GM18951 (cell line): ENCODE data around the gene ZBTB20.
"Not testable (repeated sequence)": the region's sequence is repeated elsewhere in the genome, so short reads cannot be mapped to it uniquely, and the experiment has no call there.

ENCODE experiments used
- POLR2A ChIP-seq: IDR thresholded peaks from 4 replicates; pipeline ENCODE4 v1.6.1; 2011; ENCODE audit warnings: mild to moderate bottlenecking; ENCODE audit not compliant: insufficient read length, insufficient read depth; ENCODE audit errors: extremely low read depth
- in situ Hi-C: fragments of 300-500 bp; cut with MboI; formaldehyde crosslinking; loops from one replicate; pipeline ENCODE4 v1.12.0; 2022; ENCODE audit warnings: low sequenced_read_pairs, mixed read lengths, inconsistent platforms; ENCODE audit not compliant: unreplicated experiment

ZBTB20 gene

DNA sequence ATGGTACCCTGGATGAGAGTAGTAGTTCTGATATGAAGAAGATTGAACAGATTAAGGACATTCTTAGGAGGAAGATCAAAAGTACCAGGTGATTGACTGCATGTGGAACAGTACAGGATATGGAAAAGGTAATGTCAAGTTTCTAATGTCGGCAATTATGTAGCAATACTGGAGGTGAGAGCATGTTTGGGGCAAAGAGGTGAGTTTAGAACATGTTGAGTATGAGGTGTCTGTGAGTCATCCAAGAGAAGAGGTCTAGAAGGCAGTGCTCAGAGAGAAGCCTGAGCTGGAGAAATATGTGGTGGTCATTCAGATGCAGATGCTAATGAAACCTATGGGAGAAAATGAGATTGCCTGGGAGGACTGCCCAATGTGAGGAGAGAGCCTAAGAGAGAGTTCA is 305.6 kb downstream of the ZBTB20 start:
- in situ Hi-C loops = loop anchor here (25.0 kb wide), 2 partner anchors 321 to 971 kb away; no protein-coding TSS in a partner anchor
- TF ChIP-seq POLR2A = no peak

DNA sequence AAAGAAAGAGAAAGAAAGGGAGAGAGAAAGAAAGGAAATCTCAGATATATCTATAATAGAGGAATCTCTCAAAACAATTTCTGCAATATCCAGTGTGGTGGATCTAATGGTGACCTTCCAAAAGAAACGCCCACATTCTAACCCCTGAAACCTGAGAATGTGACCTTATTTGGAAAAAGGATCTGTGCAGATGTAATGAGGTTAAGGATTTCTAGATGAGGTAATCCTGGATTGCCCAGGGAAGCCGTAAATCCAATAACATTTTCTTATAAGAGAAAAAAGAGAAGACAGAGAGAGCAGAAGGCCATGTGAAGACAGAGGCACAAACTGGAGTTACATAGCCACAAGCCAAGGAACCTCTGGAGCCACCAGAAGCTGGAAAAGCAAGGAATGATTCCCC is 307.6 kb downstream of the ZBTB20 start:
- in situ Hi-C loops = loop anchor here (25.0 kb wide), 2 partner anchors 323 to 973 kb away; no protein-coding TSS in a partner anchor
- TF ChIP-seq POLR2A = no peak

DNA sequence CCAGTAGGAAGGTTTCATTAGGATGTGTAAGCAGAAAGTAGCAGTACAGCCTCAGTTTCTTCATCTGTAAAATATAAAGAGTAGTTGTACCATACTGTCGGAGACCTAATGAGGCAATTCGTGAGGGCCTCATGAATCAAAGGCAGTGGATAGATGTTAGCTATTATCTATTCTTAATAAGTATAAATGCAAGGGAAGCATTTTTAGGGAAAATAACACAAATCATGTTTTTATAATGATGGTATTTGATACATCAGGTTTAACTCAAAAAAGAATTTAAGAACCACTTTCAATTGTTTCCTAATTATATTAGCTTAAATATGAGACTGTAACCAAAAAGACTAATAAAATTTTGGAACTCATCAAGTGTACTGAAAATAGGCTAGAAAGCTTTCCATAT is 309.1 kb downstream of the ZBTB20 start:
- in situ Hi-C loops = loop anchor here (25.0 kb wide), 2 partner anchors 324 to 974 kb away; no protein-coding TSS in a partner anchor
- no peak for TF ChIP-seq POLR2A

DNA sequence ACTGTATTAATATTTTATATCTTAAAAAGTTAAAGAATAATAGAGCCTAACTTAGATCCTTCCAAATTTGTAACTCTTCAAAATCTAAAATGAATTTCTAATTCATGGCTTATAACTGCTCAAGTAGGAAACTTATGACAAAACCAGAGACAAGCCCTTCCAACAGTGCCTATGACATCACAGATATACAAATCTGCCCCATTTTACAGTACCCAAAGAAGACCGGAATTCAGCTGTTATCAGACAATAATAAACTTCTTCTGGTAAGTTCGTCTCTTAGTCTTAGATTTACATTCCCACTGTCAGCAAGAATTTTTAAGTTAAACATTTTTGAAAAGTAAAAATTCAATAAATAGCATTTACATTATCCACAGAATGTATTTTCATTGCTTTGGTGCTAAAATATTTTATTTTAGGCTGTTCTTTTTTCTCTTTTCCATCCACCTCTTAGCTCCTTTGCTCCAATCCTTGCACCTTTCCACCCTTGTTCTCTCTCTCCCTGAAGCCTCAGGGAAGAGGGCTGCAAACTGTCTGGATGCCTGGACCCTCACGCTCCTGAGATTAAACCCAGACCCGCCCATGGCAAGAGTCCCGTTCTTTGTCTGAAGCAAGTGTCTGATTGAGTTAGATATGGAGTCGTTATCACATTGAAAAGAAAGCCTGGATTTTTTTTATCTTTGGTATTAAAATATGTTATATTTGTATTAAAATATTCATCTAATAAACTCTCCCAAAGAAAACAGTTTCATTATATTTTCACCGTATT is 312.7 kb downstream of the ZBTB20 start:
- no peak for TF ChIP-seq POLR2A
- in situ Hi-C loops = loop anchor here (25.0 kb wide), 2 partner anchors 328 to 978 kb away; no protein-coding TSS in a partner anchor

DNA sequence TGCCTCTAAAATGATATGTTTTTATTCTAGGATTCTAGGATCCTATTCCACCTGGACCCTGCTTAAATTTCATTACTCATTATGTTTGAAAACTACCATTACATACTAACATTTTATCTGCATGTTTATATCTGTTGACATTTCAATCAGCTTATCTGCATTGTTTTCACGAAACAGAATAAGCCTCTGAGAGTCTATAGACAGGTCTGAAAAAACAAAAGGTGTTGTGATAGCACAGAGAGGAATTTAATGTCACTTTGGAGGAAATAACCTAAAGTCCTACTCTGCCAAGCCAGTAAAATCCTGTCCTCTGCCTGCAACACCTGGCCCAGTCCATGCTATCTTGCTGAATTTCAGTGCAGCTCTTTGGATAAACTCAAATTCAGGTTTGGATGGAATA is 315.2 kb downstream of the ZBTB20 start:
- in situ Hi-C loops = loop anchor here (25.0 kb wide), 2 partner anchors 330 to 980 kb away; no protein-coding TSS in a partner anchor
- no peak for TF ChIP-seq POLR2A

DNA sequence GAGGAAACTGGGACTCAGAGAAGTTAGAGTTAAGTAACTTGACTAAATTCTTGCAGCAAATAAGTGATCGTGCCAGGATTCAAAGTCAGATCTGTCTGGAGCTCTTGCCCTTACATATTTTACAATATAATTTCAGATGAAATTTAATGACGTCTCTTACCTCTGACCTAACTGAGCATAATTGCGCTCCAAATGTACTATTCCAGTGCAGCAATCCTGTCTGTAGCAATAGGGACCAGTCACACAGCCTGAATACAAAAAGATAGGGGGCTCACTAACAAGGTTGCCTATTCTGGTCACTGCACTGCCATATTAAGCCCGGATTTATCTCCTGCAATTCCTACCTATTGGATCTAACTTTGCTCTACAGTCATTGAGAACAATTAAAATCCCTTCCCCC is 316.4 kb downstream of the ZBTB20 start:
- TF ChIP-seq POLR2A = no peak
- in situ Hi-C loops = loop anchor here (25.0 kb wide), 2 partner anchors 332 to 982 kb away; no protein-coding TSS in a partner anchor

DNA sequence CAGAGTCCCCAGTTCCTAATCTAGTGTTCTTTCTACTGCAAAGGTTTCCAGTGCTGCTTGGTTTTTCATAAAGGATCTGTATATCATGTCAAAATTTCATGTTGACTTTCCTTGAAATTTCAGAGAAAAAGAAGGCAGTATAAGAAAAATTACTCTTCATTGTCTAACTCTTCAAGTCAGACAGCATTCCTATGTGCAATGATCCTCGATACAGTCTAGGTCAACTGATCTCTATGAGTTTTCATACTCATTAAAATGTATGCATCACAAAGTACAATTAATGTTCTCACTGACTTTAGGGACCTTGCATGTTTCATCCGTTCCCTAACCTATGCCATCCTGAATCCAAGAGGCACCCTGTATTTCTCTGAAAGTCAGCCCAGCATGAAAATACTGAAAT is 317.3 kb downstream of the ZBTB20 start:
- in situ Hi-C loops = loop anchor here (25.0 kb wide), 2 partner anchors 333 to 983 kb away; no protein-coding TSS in a partner anchor
- TF ChIP-seq POLR2A = no peak

DNA sequence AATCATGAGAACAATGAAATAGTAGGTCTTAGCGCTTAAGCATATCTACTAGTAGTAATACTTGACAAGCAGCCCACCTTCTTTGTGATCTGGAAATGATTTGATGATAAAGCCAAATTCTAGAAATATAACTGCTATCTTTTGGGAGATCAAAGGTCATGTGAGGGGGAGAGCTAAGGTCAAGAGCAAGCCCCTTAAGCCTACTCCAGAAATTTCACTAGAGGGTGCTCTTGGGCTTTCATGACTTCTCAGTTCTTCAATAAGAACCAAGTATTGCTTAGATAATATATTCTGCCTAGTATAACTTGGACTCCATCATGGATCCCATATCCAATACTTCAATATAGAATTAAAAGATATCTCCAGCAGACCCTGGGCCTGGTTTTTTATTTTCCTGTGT is 319.6 kb downstream of the ZBTB20 start:
- TF ChIP-seq POLR2A = no peak
- in situ Hi-C loops = loop anchor here (25.0 kb wide), 2 partner anchors 335 to 985 kb away; no protein-coding TSS in a partner anchor

DNA sequence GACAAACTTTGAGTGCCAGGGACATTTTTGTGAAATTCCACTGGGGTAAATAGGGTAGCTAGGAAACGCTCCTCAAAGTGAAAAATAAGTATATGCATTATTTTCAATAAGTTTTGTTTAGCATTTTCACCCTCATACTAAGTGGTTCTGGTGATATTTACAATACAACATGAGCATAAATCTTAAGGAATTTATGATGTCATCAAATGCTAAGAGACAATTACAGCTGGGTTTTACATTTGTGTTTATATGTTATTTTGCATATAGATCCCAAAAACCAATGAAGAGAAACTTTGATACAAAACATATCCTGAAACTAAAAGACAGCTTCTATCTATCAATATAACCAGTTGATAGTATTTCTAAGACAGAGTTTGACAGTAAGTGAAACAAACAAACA is 323.1 kb downstream of the ZBTB20 start:
- TF ChIP-seq POLR2A = no peak
- in situ Hi-C loops = no loop called here

DNA sequence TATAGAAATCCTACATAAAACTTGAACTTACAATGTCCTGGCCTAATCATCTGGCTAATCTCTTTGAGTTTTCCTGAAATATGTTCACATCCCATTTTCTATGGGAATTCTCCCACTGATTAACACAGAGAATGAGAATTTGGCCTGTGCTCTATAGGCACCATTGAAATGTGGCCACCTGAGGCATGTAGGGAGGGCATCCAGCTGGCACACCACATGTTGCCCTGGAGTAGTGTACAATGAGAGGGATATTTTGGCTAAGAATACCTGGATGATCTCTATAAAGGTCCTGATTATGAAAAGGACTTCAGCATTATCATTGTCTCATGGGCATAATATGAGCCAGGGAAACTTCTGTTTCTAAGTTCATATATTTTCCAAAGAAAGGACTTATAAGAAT is 324.0 kb downstream of the ZBTB20 start:
- in situ Hi-C loops = no loop called here
- TF ChIP-seq POLR2A = no peak

DNA sequence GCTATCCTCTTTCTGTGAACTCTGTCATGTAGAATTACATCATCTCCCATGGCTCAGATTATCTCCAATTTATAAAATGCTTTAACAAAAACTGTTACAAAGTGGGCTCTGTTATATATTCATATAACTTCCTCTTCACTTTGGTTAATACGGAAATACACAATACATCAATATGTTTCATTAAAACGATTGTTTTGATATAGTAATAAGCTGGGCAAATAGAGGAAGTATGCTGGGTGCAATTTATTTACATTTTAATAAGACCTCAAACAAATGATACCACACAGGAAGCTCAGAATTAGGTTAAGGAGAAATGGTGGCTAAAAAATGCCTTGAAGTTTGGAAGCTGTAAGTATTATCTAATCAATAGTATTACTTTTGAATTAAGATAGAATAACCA is 331.0 kb downstream of the ZBTB20 start:
- in situ Hi-C loops = no loop called here
- no peak for TF ChIP-seq POLR2A

DNA sequence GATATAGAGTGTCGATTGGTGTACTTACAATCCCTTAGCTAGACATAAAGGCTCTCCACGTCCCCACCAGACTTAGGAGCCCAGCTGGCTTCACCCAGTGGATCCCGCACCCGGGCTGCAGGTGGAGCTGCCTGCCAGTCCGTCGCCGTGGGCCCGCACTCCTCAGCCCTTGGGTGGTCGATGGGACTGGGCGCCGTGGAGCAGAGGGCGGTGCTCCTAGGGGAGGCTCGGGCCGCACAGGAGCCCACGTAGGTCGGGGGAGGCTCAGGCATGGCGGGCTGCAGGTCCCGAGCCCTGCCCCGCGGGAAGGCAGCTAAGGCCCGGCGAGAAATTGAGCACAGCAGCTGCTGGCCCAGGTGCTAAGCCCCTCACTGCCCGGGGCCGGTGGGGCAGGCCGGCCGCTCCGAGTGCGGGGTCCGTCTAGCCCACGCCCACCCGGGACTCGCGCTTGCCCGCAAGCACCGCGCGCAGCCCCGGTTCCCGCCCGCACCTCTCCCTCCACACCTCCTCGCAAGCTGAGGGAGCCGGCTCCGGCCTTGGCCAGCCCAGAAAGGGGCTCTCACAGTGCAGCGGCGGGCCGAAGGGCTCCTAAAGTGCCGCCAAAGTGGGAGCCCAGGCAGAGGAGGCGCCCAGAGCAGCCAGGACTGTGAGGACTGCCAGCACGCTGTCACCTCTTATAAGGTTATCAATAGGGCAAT is 334.4 kb downstream of the ZBTB20 start:
- in situ Hi-C loops = not testable (repeated sequence)

DNA sequence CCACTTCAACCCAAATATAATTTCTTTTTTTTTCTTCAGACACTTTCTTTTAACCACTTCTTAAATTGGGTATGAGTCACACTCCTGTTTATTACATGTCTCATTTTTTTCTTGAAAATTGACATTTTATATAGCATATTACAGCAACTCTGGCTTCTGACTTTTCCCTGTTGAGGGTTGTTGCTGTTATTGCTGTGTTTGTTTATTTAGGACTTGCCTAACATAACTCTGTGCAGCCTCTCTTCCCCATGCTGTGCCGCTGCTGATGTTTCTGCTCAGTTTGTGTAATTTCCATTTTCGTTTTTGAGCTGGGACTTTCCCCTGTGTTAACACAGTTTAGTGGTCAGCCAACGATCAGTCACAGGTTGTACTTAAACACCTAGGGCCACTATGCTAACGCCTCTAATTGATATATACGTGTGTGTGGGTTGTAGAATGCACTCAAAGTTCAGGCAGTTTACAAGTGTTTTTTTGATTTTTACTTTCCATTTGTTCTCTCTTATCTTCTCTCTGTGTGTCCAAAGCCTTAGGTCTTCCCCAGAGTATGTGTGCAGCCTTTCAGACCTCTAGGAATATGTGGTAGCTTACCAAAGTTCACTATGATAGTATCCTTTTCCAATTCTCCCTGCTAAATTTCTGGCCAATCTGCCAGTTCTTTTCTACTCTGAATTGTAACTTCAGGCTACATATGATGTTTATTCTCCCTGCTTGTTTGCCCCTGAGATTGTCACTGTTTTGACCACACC is 337.2 kb downstream of the ZBTB20 start:
- TF ChIP-seq POLR2A = no peak

More for the DNA sequence above, 337.2 kb downstream of the ZBTB20 start:
- in situ Hi-C loops = no loop called here
